GM23248 (cell line): ENCODE measurements around the gene ACVR1. TPM values are rescaled to one million over a fixed set of nuclear protein-coding genes. Genes with fewer than 3 reads are reported as not detected.
"Not testable (repeated sequence)": the region's sequence is repeated elsewhere in the genome, so short reads cannot be mapped to it uniquely, and the experiment has no call there.

Source experiments
- DNase-seq: peaks from one replicate; pipeline ENCODE4 v3.0.0-alpha.2; 2015
- H2AFZ ChIP-seq: fragments of 200-600 bp; sonication (generic); 2 replicates; pipeline ENCODE4 v1.6.1; 2016; ENCODE audit warnings: antibody characterized with exemption
- H3F3A ChIP-seq: fragments of 200-600 bp; sonication (generic); 2 replicates; pipeline ENCODE4 v1.6.1; 2016; ENCODE audit warnings: mild to moderate bottlenecking, antibody characterized with exemption, mixed run types; ENCODE audit not compliant: insufficient read depth
- H3K27ac ChIP-seq: fragments of 200-600 bp; sonication (generic); 2 replicates; pipeline ENCODE4 v1.5.1; 2016; ENCODE audit warnings: mild to moderate bottlenecking
- H3K27me3 ChIP-seq: fragments of 200-600 bp; sonication (generic); replicated peaks from 2 replicates; pipeline ENCODE4 v1.6.1; 2016; ENCODE audit warnings: mild to moderate bottlenecking; ENCODE audit not compliant: insufficient read depth
- H3K36me3 ChIP-seq: fragments of 200-600 bp; sonication (generic); 2 replicates; pipeline ENCODE4 v1.6.1; 2016; ENCODE audit warnings: low read depth, mild to moderate bottlenecking
- H3K4me1 ChIP-seq: fragments of 200-600 bp; sonication (generic); 2 replicates; pipeline ENCODE4 v1.6.1; 2016; ENCODE audit warnings: mild to moderate bottlenecking; ENCODE audit not compliant: insufficient read depth
- H3K4me2 ChIP-seq: fragments of 200-600 bp; sonication (generic); one replicate; pipeline ENCODE4 v1.6.1; 2016; ENCODE audit warnings: mild to moderate bottlenecking; ENCODE audit not compliant: unreplicated experiment
- H3K4me3 ChIP-seq: fragments of 200-600 bp; sonication (generic); 2 replicates; pipeline ENCODE4 v1.5.1; 2016; ENCODE audit warnings: mild to moderate bottlenecking
- H3K79me2 ChIP-seq: fragments of 200-600 bp; sonication (generic); 2 replicates; pipeline ENCODE4 v1.6.1; 2016; ENCODE audit warnings: mild to moderate bottlenecking; ENCODE audit not compliant: insufficient read depth
- H3K9ac ChIP-seq: fragments of 200-600 bp; sonication (generic); 2 replicates; pipeline ENCODE4 v1.6.1; 2016; ENCODE audit warnings: mild to moderate bottlenecking
- H3K9me2 ChIP-seq: fragments of 200-600 bp; sonication (generic); 2 replicates; pipeline ENCODE4 v1.6.1; 2016; ENCODE audit warnings: mixed run types, mild to moderate bottlenecking, moderate library complexity; ENCODE audit not compliant: insufficient read depth
- H3K9me3 ChIP-seq: fragments of 200-600 bp; sonication (generic); one replicate; pipeline ENCODE4 v1.6.1; 2017; ENCODE audit warnings: low read depth
- H4K20me1 ChIP-seq: fragments of 200-600 bp; sonication (generic); 2 replicates; pipeline ENCODE4 v1.6.0; 2016; ENCODE audit not compliant: insufficient read depth
- EZH2 ChIP-seq: fragments of 200-600 bp; sonication (generic); IDR thresholded peaks from 2 replicates; pipeline ENCODE4 v1.6.1; 2018; ENCODE audit warnings: antibody characterized with exemption, mild to moderate bottlenecking; ENCODE audit not compliant: insufficient read depth, poor library complexity, severe bottlenecking
- EZH2phosphoT487 ChIP-seq: fragments of 200-600 bp; sonication (generic); IDR thresholded peaks from 2 replicates; pipeline ENCODE4 v1.6.1; 2018; ENCODE audit warnings: antibody characterized with exemption, moderate library complexity, mild to moderate bottlenecking, low read depth; ENCODE audit not compliant: insufficient read depth
- WGBS, 2 experiments: methylation state at CpG; one replicate each; pipeline ENCODE4 v1.1.6; 2015 to 2017; ENCODE audit warnings: low lambda C conversion rate in 2 of 2, low coverage in 1 of 2; ENCODE audit errors: missing lambda C conversion rate in 2 of 2; 5-methylcytosine and 5-hydroxymethylcytosine counted together
- in situ Hi-C: fragments of 300-500 bp; cut with MboI; formaldehyde crosslinking; loops from 2 replicates; pipeline ENCODE4 v1.15.0; 2020
- polyA plus RNA-seq: library from polyadenylated mRNA; unstranded; fragments of >200 nt; fragmentation: Nextera tagmentation; extraction: Ambion mirVana; gene quantifications from 2 replicates; pipeline ENCODE4 v1.2.1, GENCODE V29; 2016
- total RNA-seq: library from RNA; depleted of rRNA; stranded (reverse); fragments of >200 nt; shearing (Covaris generic); gene quantifications from 2 replicates; pipeline ENCODE4 v1.2.3, GENCODE V29; 2014

ACVR1 gene
- total and polyA plus RNA-seq, 2 experiments from 2014 or later = 16.2 to 31.3 TPM

- Histone ChIP-seq H3K4me1 (peaks cover 23% of the 10 kb centered on the region), H3K79me2 (peaks cover 94% of the 10 kb centered on the region), H2AFZ (no peak overlapping the region; the same call in 1 of the 2 replicates), H4K20me1 (no peaks in the 10 kb centered on the region), H3K4me3 (no peak overlapping the region), H3F3A (peaks cover 4% of the 10 kb centered on the region), H3K9ac (peak overlapping the region; percentile 28; the same call in 1 of the 2 replicates), H3K27me3 (no peaks in the 10 kb centered on the region), H3K27ac (peak overlapping the region; percentile 78), H3K9me3 (no peaks in the 10 kb centered on the region), H3K4me2 (peak overlapping the region; percentile 64), H3K36me3 (no peaks in the 10 kb centered on the region), H3K9me2 (no peaks in the 10 kb centered on the region)
- no peak for TF ChIP-seq EZH2phosphoT487
- TF ChIP-seq EZH2 = no peak
- 0% methylated on average over 2 of the region's 2 CpGs for WGBS, 2 experiments
- in situ Hi-C loops = no loop called here
- DNase-seq = peak; percentile 97
These were observed 45.2 kb downstream of the ACVR1 start for GRCh38 chr2:157830696-157831570.

GRCh38 chr2:157830266-157830665 lies 45.9 kb downstream of the ACVR1 start:
- 98 to 100% methylated on average over 1 of the region's 1 CpG for WGBS, 2 experiments
- Histone ChIP-seq H4K20me1 (no peaks in the 10 kb centered on the region), H3K9me3 (no peaks in the 10 kb centered on the region), H3K4me2 (no peak overlapping the region), H3K4me1 (peaks cover 29% of the 10 kb centered on the region), H3K9ac (no peak overlapping the region), H3K27ac (peak overlapping the region; percentile 78), H3K27me3 (no peaks in the 10 kb centered on the region), H3K79me2 (peaks cover 92% of the 10 kb centered on the region), H3K9me2 (no peaks in the 10 kb centered on the region), H2AFZ (no peak overlapping the region), H3K36me3 (no peaks in the 10 kb centered on the region), H3K4me3 (no peak overlapping the region), H3F3A (peaks cover 4% of the 10 kb centered on the region)
- in situ Hi-C loops = no loop called here
- TF ChIP-seq EZH2phosphoT487 (no peak), EZH2 (no peak)
- DNase-seq = no peak

GRCh38 chr2:157827377-157827776 lies 48.8 kb downstream of the ACVR1 start:
- Histone ChIP-seq H3K4me3 (no peak overlapping the region), H3K9ac (no peak overlapping the region), H3K79me2 (peaks cover 89% of the 10 kb centered on the region), H2AFZ (no peak overlapping the region), H3F3A (peaks cover 14% of the 10 kb centered on the region), H3K9me3 (no peaks in the 10 kb centered on the region), H3K4me2 (no peak overlapping the region), H3K4me1 (peaks cover 40% of the 10 kb centered on the region), H3K36me3 (no peaks in the 10 kb centered on the region), H3K27me3 (no peaks in the 10 kb centered on the region), H4K20me1 (no peaks in the 10 kb centered on the region), H3K9me2 (no peaks in the 10 kb centered on the region), H3K27ac (no peak overlapping the region)
- TF ChIP-seq EZH2phosphoT487 (no peak), EZH2 (no peak)
- in situ Hi-C loops = no loop called here
- WGBS, 2 experiments = 93 to 97% methylated on average over 3 of the region's 3 CpGs
- DNase-seq = no peak

GRCh38 chr2:157826644-157827043 lies 49.5 kb downstream of the ACVR1 start:
- H3K9ac ChIP-seq, H2AFZ ChIP-seq, H4K20me1 ChIP-seq, H3K9me3 ChIP-seq, H3K36me3 ChIP-seq, H3K4me2 ChIP-seq, H3K9me2 ChIP-seq, H3K4me3 ChIP-seq, in situ Hi-C loops, DNase-seq, H3K27me3 ChIP-seq: not testable (repeated sequence)
- H3K79me2 ChIP-seq = peaks cover 89% of the 10 kb centered on the region
- H3K4me1 ChIP-seq = peaks cover 35% of the 10 kb centered on the region
- peaks cover 16% of the 10 kb centered on the region for H3F3A ChIP-seq
- peak overlapping the region; percentile 78 for H3K27ac ChIP-seq
